Measurements from ENCODE around the gene SETD6.

SETD6 gene

GRCh38 chr16:58548378-58548777, 33.1 kb downstream of the SETD6 start:
- H3K4me2 ChIP-seq (ENCODE audit: low read length) = no peak overlapping the region
- no peak for TF ChIP-seq CTCF (IDR thresholded peaks at IDR 0.05; ENCODE audit: low read depth, low read length)
- no peak for TF ChIP-seq EZH2phosphoT487 (IDR thresholded peaks at IDR 0.05; ENCODE audit: low read depth)
- peaks cover 17% of the 10 kb centered on the region for H4K20me1 ChIP-seq (ENCODE audit: insufficient read depth, low read length)

GRCh38 chr16:58551496-58551895, 36.2 kb downstream of the SETD6 start:
- peaks cover 8% of the 10 kb centered on the region; the same call in 1 of the 2 replicates for H4K20me1 ChIP-seq (ENCODE audit: insufficient read depth, low read length)
- peaks cover 86% of the 10 kb centered on the region for H3K36me3 ChIP-seq (replicated peaks; ENCODE audit: low read depth, low read length)
- no peaks in the 10 kb centered on the region for H3K27me3 ChIP-seq (ENCODE audit: low read depth, low read length)
- H3K4me3 ChIP-seq (ENCODE audit: low read length) = no peak overlapping the region
- H3K4me2 ChIP-seq (ENCODE audit: low read length) = no peak overlapping the region
- H3K9me3 ChIP-seq (ENCODE audit: insufficient read depth, low read length) = no peaks in the 10 kb centered on the region
- TF ChIP-seq CTCF (IDR thresholded peaks at IDR 0.05; ENCODE audit: low read depth, low read length) = no peak
- TF ChIP-seq EZH2phosphoT487 (IDR thresholded peaks at IDR 0.05; ENCODE audit: low read depth) = no peak
- peaks cover 35% of the 10 kb centered on the region for H3K79me2 ChIP-seq (ENCODE audit: low read length)
- no peak overlapping the region for H3K27ac ChIP-seq (ENCODE audit: low read length)
- no peaks in the 10 kb centered on the region for H3K4me1 ChIP-seq (ENCODE audit: low read length)
- no peak overlapping the region for H3K9ac ChIP-seq (ENCODE audit: low read length)
- H2AFZ ChIP-seq (ENCODE audit: low read depth, low read length) = no peak overlapping the region

More at GRCh38 chr16:58548378-58548777, 33.1 kb downstream of the SETD6 start:
- Histone ChIP-seq H3K27me3 (ENCODE audit: low read depth, low read length) (no peaks in the 10 kb centered on the region), H3K9ac (ENCODE audit: low read length) (no peak overlapping the region), H3K4me3 (ENCODE audit: low read length) (no peak overlapping the region), H3K36me3 (replicated peaks; ENCODE audit: low read depth, low read length) (peaks cover 90% of the 10 kb centered on the region), H2AFZ (ENCODE audit: low read depth, low read length) (no peak overlapping the region), H3K27ac (ENCODE audit: low read length) (no peak overlapping the region), H3K79me2 (ENCODE audit: low read length) (peaks cover 33% of the 10 kb centered on the region), H3K4me1 (ENCODE audit: low read length) (no peaks in the 10 kb centered on the region), H3K9me3 (ENCODE audit: insufficient read depth, low read length) (no peaks in the 10 kb centered on the region)

GRCh38 chr16:58556678-58557077, 41.4 kb downstream of the SETD6 start:
- no peaks in the 10 kb centered on the region for H3K9me3 ChIP-seq (ENCODE audit: insufficient read depth, low read length)
- H3K4me2 ChIP-seq (ENCODE audit: low read length) = no peak overlapping the region
- H3K79me2 ChIP-seq (ENCODE audit: low read length) = peaks cover 46% of the 10 kb centered on the region
- no peaks in the 10 kb centered on the region for H3K4me1 ChIP-seq (ENCODE audit: low read length)
- H3K4me3 ChIP-seq (ENCODE audit: low read length) = no peak overlapping the region
- H4K20me1 ChIP-seq (ENCODE audit: insufficient read depth, low read length) = peaks cover 15% of the 10 kb centered on the region
- H3K9ac ChIP-seq (ENCODE audit: low read length) = no peak overlapping the region
- TF ChIP-seq CTCF (IDR thresholded peaks at IDR 0.05; ENCODE audit: low read depth, low read length) (no peak), EZH2phosphoT487 (IDR thresholded peaks at IDR 0.05; ENCODE audit: low read depth) (no peak)
- H3K27me3 ChIP-seq (ENCODE audit: low read depth, low read length) = no peaks in the 10 kb centered on the region
- peaks cover 84% of the 10 kb centered on the region for H3K36me3 ChIP-seq (replicated peaks; ENCODE audit: low read depth, low read length)
- no peak overlapping the region for H3K27ac ChIP-seq (ENCODE audit: low read length)
- no peak overlapping the region for H2AFZ ChIP-seq (ENCODE audit: low read depth, low read length)

GRCh38 chr16:58563235-58563634, 47.9 kb downstream of the SETD6 start:
- peaks cover 91% of the 10 kb centered on the region for H3K79me2 ChIP-seq (ENCODE audit: low read length)
- no peaks in the 10 kb centered on the region for H3K27me3 ChIP-seq (ENCODE audit: low read depth, low read length)
- no peaks in the 10 kb centered on the region for H3K4me1 ChIP-seq (ENCODE audit: low read length)
- TF ChIP-seq EZH2phosphoT487 (IDR thresholded peaks at IDR 0.05; ENCODE audit: low read depth) (no peak), CTCF (IDR thresholded peaks at IDR 0.05; ENCODE audit: low read depth, low read length) (no peak)
- no peak overlapping the region for H2AFZ ChIP-seq (ENCODE audit: low read depth, low read length)
- H3K4me3 ChIP-seq (ENCODE audit: low read length) = no peak overlapping the region
- H3K4me2 ChIP-seq (ENCODE audit: low read length) = no peak overlapping the region
- peaks cover 77% of the 10 kb centered on the region for H3K36me3 ChIP-seq (replicated peaks; ENCODE audit: low read depth, low read length)
- no peaks in the 10 kb centered on the region for H3K9me3 ChIP-seq (ENCODE audit: insufficient read depth, low read length)
- no peak overlapping the region for H3K27ac ChIP-seq (ENCODE audit: low read length)
- peaks cover 36% of the 10 kb centered on the region for H4K20me1 ChIP-seq (ENCODE audit: insufficient read depth, low read length)
- no peak overlapping the region for H3K9ac ChIP-seq (ENCODE audit: low read length)
